ENCODE data around the gene NXNL1. TPM values are rescaled to one million over a fixed set of nuclear protein-coding genes. Genes with fewer than 3 reads are reported as not detected.

The NXNL1 gene
- total RNA-seq, 1 experiment from 2014 or later: not detected

- H3K4me1 ChIP-seq (ENCODE audit: control insufficient read depth, insufficient read depth, low read length): no peaks in the 10 kb centered on the region
- POLR2A ChIA-PET: no interaction called here
- no peaks in the 10 kb centered on the region for H3K36me3 ChIP-seq (ENCODE audit: control insufficient read depth, insufficient read depth, low read length)
- CTCF ChIA-PET: interaction anchor here (0.7 kb wide), 1 partner anchor 57 kb away, joined by 3 read pairs; no protein-coding TSS in a partner anchor
- no peak overlapping the region for H3K27ac ChIP-seq (ENCODE audit: low read length)
- in situ Hi-C loops (cut with HindIII; ENCODE audit: low pct_unique_long_range_greater_than_20kb, low sequenced_read_pairs) (no loop called here), intact Hi-C loops (cut with micrococcal nuclease; ENCODE audit: unreplicated experiment) (no loop called here)
- no TSS peak for BruUV-seq (replicated peaks)
- ATAC-seq: no peak
- H3K4me3 ChIP-seq (ENCODE audit: low read depth in 2 of 2, low read length in 2 of 2): no peak overlapping the region
- TF ChIP-seq POLR2AphosphoS5 (IDR thresholded peaks at IDR 0.05; ENCODE audit: low read depth, low read length): no peak
- no peak for TF ChIP-seq SIN3A (IDR thresholded peaks at IDR 0.05; ENCODE audit: borderline replicate concordance, insufficient read depth, low read depth, low read length)
- TF ChIP-seq, protein P1, sequence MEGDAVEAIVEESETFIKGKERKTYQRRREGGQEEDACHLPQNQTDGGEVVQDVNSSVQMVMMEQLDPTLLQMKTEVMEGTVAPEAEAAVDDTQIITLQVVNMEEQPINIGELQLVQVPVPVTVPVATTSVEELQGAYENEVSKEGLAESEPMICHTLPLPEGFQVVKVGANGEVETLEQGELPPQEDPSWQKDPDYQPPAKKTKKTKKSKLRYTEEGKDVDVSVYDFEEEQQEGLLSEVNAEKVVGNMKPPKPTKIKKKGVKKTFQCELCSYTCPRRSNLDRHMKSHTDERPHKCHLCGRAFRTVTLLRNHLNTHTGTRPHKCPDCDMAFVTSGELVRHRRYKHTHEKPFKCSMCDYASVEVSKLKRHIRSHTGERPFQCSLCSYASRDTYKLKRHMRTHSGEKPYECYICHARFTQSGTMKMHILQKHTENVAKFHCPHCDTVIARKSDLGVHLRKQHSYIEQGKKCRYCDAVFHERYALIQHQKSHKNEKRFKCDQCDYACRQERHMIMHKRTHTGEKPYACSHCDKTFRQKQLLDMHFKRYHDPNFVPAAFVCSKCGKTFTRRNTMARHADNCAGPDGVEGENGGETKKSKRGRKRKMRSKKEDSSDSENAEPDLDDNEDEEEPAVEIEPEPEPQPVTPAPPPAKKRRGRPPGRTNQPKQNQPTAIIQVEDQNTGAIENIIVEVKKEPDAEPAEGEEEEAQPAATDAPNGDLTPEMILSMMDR (IDR thresholded peaks at IDR 0.05): no peak
- TF ChIP-seq REST (IDR thresholded peaks at IDR 0.05; ENCODE audit: insufficient read depth in 1 of 2, low read depth in 2 of 2, low read length in 1 of 2): no peak
- TF ChIP-seq TCF7L2 (IDR thresholded peaks at IDR 0.05; ENCODE audit: low read depth, low read length): no peak
- H3K9me3 ChIP-seq (ENCODE audit: control insufficient read depth, insufficient read depth, low read depth, low read length): no peaks in the 10 kb centered on the region
- DNase-seq (ENCODE audit: low read depth, low spot score): no peak
- H3K27me3 ChIP-seq (ENCODE audit: control insufficient read depth, insufficient read depth, low read length): no peaks in the 10 kb centered on the region
Measured at GRCh38 chr19:17411801-17412200, 48.9 kb downstream of the NXNL1 start.

DNA sequence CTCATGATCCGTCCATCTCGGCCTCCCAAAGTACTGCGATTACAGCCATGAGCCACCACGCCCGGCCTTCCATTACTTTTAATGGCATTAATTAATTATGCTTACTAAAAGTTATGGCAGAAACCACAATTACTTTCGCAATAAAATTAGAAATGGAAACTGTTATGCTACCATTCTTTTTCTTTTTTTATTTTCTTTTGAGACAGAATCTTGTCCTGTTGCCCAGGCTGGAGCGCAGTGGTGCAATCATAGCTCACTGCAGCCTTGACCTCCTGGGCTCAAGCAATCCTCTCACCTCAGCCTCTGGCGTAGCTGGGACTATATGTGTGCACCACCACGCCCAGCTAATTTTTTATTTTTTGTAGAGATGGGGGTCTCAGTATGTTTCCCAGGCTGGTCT is 50.7 kb downstream of the NXNL1 start:
- ChIA-PET POLR2A (no interaction called here), CTCF (interaction anchor here (0.6 kb wide), 1 partner anchor 415 kb away, joined by 11 read pairs; no protein-coding TSS in a partner anchor)
- in situ Hi-C loops (cut with HindIII; ENCODE audit: low pct_unique_long_range_greater_than_20kb, low sequenced_read_pairs): no loop called here

More for the DNA sequence above, 50.7 kb downstream of the NXNL1 start:
- peaks cover 12% of the 10 kb centered on the region; the same call in 1 of the 2 replicates for H3K4me1 ChIP-seq (ENCODE audit: control insufficient read depth, insufficient read depth, low read length)
- H3K27ac ChIP-seq (ENCODE audit: low read length): no peak overlapping the region
- ATAC-seq (no peak), DNase-seq (ENCODE audit: low read depth, low spot score) (no peak)
- no peaks in the 10 kb centered on the region for H3K27me3 ChIP-seq (ENCODE audit: control insufficient read depth, insufficient read depth, low read length)
- intact Hi-C loops (cut with micrococcal nuclease; ENCODE audit: unreplicated experiment): no loop called here
- H3K9me3 ChIP-seq (ENCODE audit: control insufficient read depth, insufficient read depth, low read depth, low read length): no peaks in the 10 kb centered on the region
- H3K4me3 ChIP-seq (ENCODE audit: low read depth in 2 of 2, low read length in 2 of 2): no peak overlapping the region
- no peak for TF ChIP-seq TCF7L2 (IDR thresholded peaks at IDR 0.05; ENCODE audit: low read depth, low read length)
- TF ChIP-seq, protein P1 (IDR thresholded peaks at IDR 0.05): no peak
- TF ChIP-seq REST (IDR thresholded peaks at IDR 0.05; ENCODE audit: insufficient read depth in 1 of 2, low read depth in 2 of 2, low read length in 1 of 2): no peak
- TF ChIP-seq POLR2AphosphoS5 (IDR thresholded peaks at IDR 0.05; ENCODE audit: low read depth, low read length): no peak
- TF ChIP-seq SIN3A (IDR thresholded peaks at IDR 0.05; ENCODE audit: borderline replicate concordance, insufficient read depth, low read depth, low read length): no peak
- no peaks in the 10 kb centered on the region for H3K36me3 ChIP-seq (ENCODE audit: control insufficient read depth, insufficient read depth, low read length)
- no TSS peak for BruUV-seq (replicated peaks)

Data from Panc1 (cell line).